Right lobe of liver (tissue), 4 donors: ENCODE results near the gene SFT2D3.

Experiments
- CTCF ChIP-seq, 4 donors: fragments of 200-600 bp in 3 of 4; fragments of 450-650 bp in 1 of 4; IDR thresholded peaks; one replicate each; pipeline versions ENCODE4 v1.5.1 to v1.8.0; 2016 to 2022; ENCODE audit warnings: antibody characterized with exemption in 4 of 4, mild to moderate bottlenecking in 2 of 4
- POLR2A ChIP-seq: fragments of 450-650 bp; IDR thresholded peaks from one replicate; pipeline ENCODE4 v1.6.1; 2017; ENCODE audit warnings: antibody characterized with exemption, mild to moderate bottlenecking
- donor health status: DM: no; HTN: no; CAD: no.
- donor health status: DM: no; HTN: no; CAD: no.
- donor health status: DM: no; HTN: yes; CAD: no.

- TF ChIP-seq CTCF (IDR thresholded peaks at IDR 0.05) = no peak
- TF ChIP-seq POLR2A = no peak
Observed at GRCh38 chr2:127676906-127677305, 24.4 kb upstream of the SFT2D3 start.
